KMS-11 (cell line): ENCODE measurements around the gene DMTF1.

ENCODE experiments used
- H2AFZ ChIP-seq: fragments of 200-600 bp; sonication (generic); 2 replicates; pipeline ENCODE4 v1.6.1; 2016; ENCODE audit warnings: antibody characterized with exemption, mixed run types, low read depth
- H3K27ac ChIP-seq: fragments of 200-600 bp; sonication (generic); 2 replicates; pipeline ENCODE4 v1.6.1; 2016; ENCODE audit warnings: mild to moderate bottlenecking, mixed run types
- H3K27me3 ChIP-seq: fragments of 200-600 bp; sonication (generic); 2 replicates; pipeline ENCODE4 v1.6.1; 2017; ENCODE audit warnings: mild to moderate bottlenecking, low read depth, mixed run types, moderate library complexity; ENCODE audit not compliant: insufficient read depth
- H3K36me3 ChIP-seq: fragments of 200-600 bp; sonication (generic); 2 replicates; pipeline ENCODE4 v1.6.1; 2017; ENCODE audit warnings: mild to moderate bottlenecking, mixed run types; ENCODE audit not compliant: insufficient read depth
- H3K4me1 ChIP-seq: fragments of 200-600 bp; sonication (generic); 2 replicates; pipeline ENCODE4 v1.6.1; 2016; ENCODE audit warnings: mild to moderate bottlenecking, low read depth, mixed run types; ENCODE audit not compliant: poor library complexity, severe bottlenecking
- H3K4me2 ChIP-seq: fragments of 200-600 bp; sonication (generic); 2 replicates; pipeline ENCODE4 v1.7.0; 2016; ENCODE audit warnings: mild to moderate bottlenecking, mixed run types
- H3K4me3 ChIP-seq: fragments of 200-600 bp; sonication (generic); IDR thresholded peaks from 2 replicates; pipeline ENCODE4 v1.6.1; 2017; ENCODE audit warnings: low read depth, low read length, mixed read lengths; ENCODE audit not compliant: insufficient read depth
- H3K79me2 ChIP-seq: fragments of 200-600 bp; sonication (generic); 2 replicates; pipeline ENCODE4 v1.6.1; 2016; ENCODE audit warnings: low read depth, mixed run types; ENCODE audit not compliant: insufficient read depth
- H3K9ac ChIP-seq: fragments of 200-600 bp; sonication (generic); 2 replicates; pipeline ENCODE4 v1.6.1; 2016; ENCODE audit warnings: mild to moderate bottlenecking, mixed run types
- H4K20me1 ChIP-seq: fragments of 200-600 bp; sonication (generic); 2 replicates; pipeline ENCODE4 v1.6.1; 2016; ENCODE audit warnings: mild to moderate bottlenecking, mixed run types; ENCODE audit not compliant: insufficient read depth
- CTCF ChIP-seq: fragments of 200-600 bp; sonication (generic); conservative IDR thresholded peaks from 2 replicates; pipeline ENCODE4 v1.6.1; 2017; ENCODE audit warnings: low read depth, mild to moderate bottlenecking, antibody characterized with exemption, low read length, moderate library complexity, mixed read lengths

Gene DMTF1

DNA sequence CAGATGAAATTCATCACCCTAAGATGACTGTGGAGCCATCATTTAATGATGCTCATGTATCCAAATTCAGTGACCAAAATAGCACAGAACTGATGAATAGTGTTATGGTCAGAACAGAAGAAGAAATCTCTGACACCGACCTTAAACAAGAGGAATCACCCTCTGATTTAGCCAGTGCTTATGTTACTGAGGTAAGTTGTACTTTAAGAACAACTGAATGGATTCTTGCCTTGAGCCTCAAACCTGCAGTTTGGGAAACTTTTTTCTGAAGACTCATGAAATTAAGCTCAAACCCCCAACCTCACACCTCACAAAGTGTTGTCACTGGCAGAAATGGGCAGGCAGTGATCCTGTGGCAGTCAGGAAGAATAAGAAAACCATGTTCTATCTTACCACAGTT, 41.7 kb downstream of the DMTF1 start:
- H3K27ac ChIP-seq: no peak overlapping the region
- no peak overlapping the region for H3K4me3 ChIP-seq
- no peaks in the 10 kb centered on the region for H4K20me1 ChIP-seq
- H3K36me3 ChIP-seq: peaks cover 31% of the 10 kb centered on the region
- peaks cover under 1% of the 10 kb centered on the region for H3K4me1 ChIP-seq
- no peak overlapping the region for H3K9ac ChIP-seq
- no peak overlapping the region for H2AFZ ChIP-seq
- H3K27me3 ChIP-seq: no peaks in the 10 kb centered on the region
- no peak for TF ChIP-seq CTCF
- no peak overlapping the region for H3K4me2 ChIP-seq
- peaks cover 3% of the 10 kb centered on the region; the same call in 1 of the 2 replicates for H3K79me2 ChIP-seq

- H3K79me2 ChIP-seq: peaks cover 20% of the 10 kb centered on the region; the same call in 1 of the 2 replicates
- no peak overlapping the region for H3K4me3 ChIP-seq
- H3K27me3 ChIP-seq: no peaks in the 10 kb centered on the region
- H4K20me1 ChIP-seq: no peaks in the 10 kb centered on the region
- H3K27ac ChIP-seq: no peak overlapping the region
- H3K4me2 ChIP-seq: no peak overlapping the region
- no peak for TF ChIP-seq CTCF
- peaks cover 8% of the 10 kb centered on the region for H3K36me3 ChIP-seq
- no peak overlapping the region for H3K9ac ChIP-seq
- peaks cover 10% of the 10 kb centered on the region for H3K4me1 ChIP-seq
- H2AFZ ChIP-seq: no peak overlapping the region
Measured at GRCh38 chr7:87199241-87199640, 47.0 kb downstream of the DMTF1 start.

- Histone ChIP-seq H3K4me3 (no peak overlapping the region), H3K27me3 (no peaks in the 10 kb centered on the region), H4K20me1 (no peaks in the 10 kb centered on the region), H3K4me1 (peaks cover 10% of the 10 kb centered on the region), H3K9ac (no peak overlapping the region), H2AFZ (no peak overlapping the region), H3K27ac (no peak overlapping the region), H3K36me3 (peaks cover 8% of the 10 kb centered on the region), H3K4me2 (no peak overlapping the region), H3K79me2 (peaks cover 24% of the 10 kb centered on the region; the same call in 1 of the 2 replicates)
- no peak for TF ChIP-seq CTCF
Measured at GRCh38 chr7:87199700-87200450, 47.6 kb downstream of the DMTF1 start.

DNA sequence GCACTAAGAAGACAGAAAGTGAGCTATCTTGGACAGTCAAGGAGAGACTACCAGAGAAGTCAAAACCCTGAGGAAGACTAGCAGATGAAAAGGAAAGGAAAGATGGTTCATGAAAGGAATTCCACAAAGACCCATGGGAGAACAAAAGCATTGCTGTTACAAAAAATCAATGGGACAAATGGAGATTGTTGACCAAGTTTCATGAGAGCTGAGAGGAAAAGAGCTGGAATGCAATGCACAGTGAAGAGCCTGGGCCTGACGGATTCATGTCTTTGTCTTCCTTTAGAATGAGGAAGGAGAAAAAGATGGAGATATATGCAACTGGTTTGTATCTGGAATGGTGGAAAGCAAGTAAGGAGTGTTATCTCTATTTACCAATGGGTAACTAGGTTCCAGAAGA, 50.0 kb downstream of the DMTF1 start:
- Histone ChIP-seq H3K9ac (no peak overlapping the region), H3K4me2 (no peak overlapping the region), H2AFZ (no peak overlapping the region), H3K27me3 (no peaks in the 10 kb centered on the region), H3K4me1 (peaks cover 10% of the 10 kb centered on the region), H4K20me1 (no peaks in the 10 kb centered on the region), H3K27ac (no peak overlapping the region), H3K79me2 (peaks cover 43% of the 10 kb centered on the region; the same call in 1 of the 2 replicates), H3K36me3 (0 out of 2 replicates have a peak, but pooled peaks cover 4% of the 10 kb centered on the region), H3K4me3 (no peak overlapping the region)
- TF ChIP-seq CTCF: no peak
